Neural cell (in vitro differentiated cells): ENCODE data around the gene TULP3. TPM values are rescaled to one million over a fixed set of nuclear protein-coding genes. Genes with fewer than 3 reads are reported as not detected.

Experiments
- H2AFZ ChIP-seq: fragments of 200-600, 300-800 bp; sonication (generic), shearing (Covaris generic); 2 replicates; pipeline ENCODE4 v1.6.0; 2014; ENCODE audit warnings: low read depth, mild to moderate bottlenecking, antibody characterized with exemption, low read length, moderate library complexity
- H3F3A ChIP-seq: fragments of 200-600 bp; shearing (Covaris generic); 2 replicates; pipeline ENCODE4 v1.6.1; 2016; ENCODE audit warnings: mild to moderate bottlenecking, moderate library complexity, mixed read lengths, antibody characterized with exemption, low read length; ENCODE audit not compliant: insufficient read depth, poor library complexity, severe bottlenecking
- H3K27ac ChIP-seq: fragments of 200-600, 300-800 bp; sonication (generic), shearing (Covaris generic); 2 replicates; pipeline ENCODE4 v1.5.1; 2014; ENCODE audit warnings: mild to moderate bottlenecking, low read length, moderate library complexity
- H3K27me3 ChIP-seq: fragments of 300-800, 200-600 bp; sonication (generic), shearing (Covaris generic); 2 replicates; pipeline ENCODE4 v1.6.0; 2014; ENCODE audit warnings: mild to moderate bottlenecking, low read depth, low read length, moderate library complexity; ENCODE audit not compliant: insufficient read depth
- H3K36me3 ChIP-seq: fragments of 300-800, 200-600 bp; sonication (generic), shearing (Covaris generic); 2 replicates; pipeline ENCODE4 v1.5.1; 2014; ENCODE audit warnings: mild to moderate bottlenecking, antibody characterized with exemption, low read length, moderate library complexity; ENCODE audit not compliant: insufficient read depth
- H3K4me2 ChIP-seq: fragments of 300-800, 200-600 bp; sonication (generic), shearing (Covaris generic); 2 replicates; pipeline ENCODE4 v1.6.0; 2014; ENCODE audit warnings: mild to moderate bottlenecking, low read length
- H3K4me3 ChIP-seq: fragments of 300-800, 200-600 bp; sonication (generic), shearing (Covaris generic); 2 replicates; pipeline ENCODE4 v1.5.1; 2014; ENCODE audit warnings: mild to moderate bottlenecking, low read length, moderate library complexity
- H3K79me2 ChIP-seq: fragments of 200-600 bp; shearing (Covaris generic); replicated peaks from 2 replicates; pipeline ENCODE4 v1.6.0; 2014; ENCODE audit warnings: mild to moderate bottlenecking, low read length, moderate library complexity; ENCODE audit not compliant: insufficient read depth
- H3K9ac ChIP-seq: fragments of 300-800, 200-600 bp; sonication (generic), shearing (Covaris generic); 2 replicates; pipeline ENCODE4 v1.6.1; 2016; ENCODE audit warnings: mild to moderate bottlenecking, low read length, mixed read lengths
- H3K9me2 ChIP-seq: fragments of 200-600 bp; shearing (Covaris generic); 2 replicates; pipeline ENCODE4 v1.6.1; 2016; ENCODE audit warnings: mild to moderate bottlenecking, low read length, mixed read lengths; ENCODE audit not compliant: insufficient read depth
- H3K9me3 ChIP-seq: fragments of 200-600, 300-800 bp; sonication (generic), shearing (Covaris generic); 2 replicates; pipeline ENCODE4 v1.6.1; 2016; ENCODE audit warnings: mild to moderate bottlenecking, mixed run types, low read length, moderate library complexity, mixed read lengths
- H4K20me1 ChIP-seq: fragments of 200-600 bp; shearing (Covaris generic); 2 replicates; pipeline ENCODE4 v1.6.1; 2016; ENCODE audit warnings: mild to moderate bottlenecking, mixed run types; ENCODE audit not compliant: insufficient read depth
- CTCF ChIP-seq: fragments of 450-650 bp; IDR thresholded peaks from 2 replicates; pipeline ENCODE4 v1.5.1; 2014; ENCODE audit warnings: antibody characterized with exemption, mild to moderate bottlenecking, moderate library complexity; ENCODE audit not compliant: poor library complexity, severe bottlenecking
- EP300 ChIP-seq: fragments of 450-650 bp; conservative IDR thresholded peaks from 2 replicates; pipeline ENCODE4 v1.6.1; 2014; ENCODE audit warnings: antibody characterized with exemption, mild to moderate bottlenecking, moderate library complexity; ENCODE audit not compliant: poor library complexity, severe bottlenecking
- EZH2 ChIP-seq: fragments of 200-600, 300-800 bp; shearing (Covaris generic), sonication (generic); IDR thresholded peaks from 2 replicates; pipeline ENCODE4 v1.6.1; 2014; ENCODE audit warnings: antibody characterized with exemption, low read length, borderline replicate concordance, mild to moderate bottlenecking; ENCODE audit not compliant: insufficient read depth, poor library complexity, severe bottlenecking
- MXI1 ChIP-seq: fragments of 450-650 bp; conservative IDR thresholded peaks from 2 replicates; pipeline ENCODE4 v1.6.1; 2014; ENCODE audit warnings: antibody characterized with exemption, mild to moderate bottlenecking; ENCODE audit not compliant: poor library complexity, severe bottlenecking
- POLR2AphosphoS5 ChIP-seq: IDR thresholded peaks from 2 replicates; pipeline ENCODE4 v1.6.1; 2012
- RAD21 ChIP-seq: fragments of 450-650 bp; conservative IDR thresholded peaks from 2 replicates; pipeline ENCODE4 v1.6.1; 2014; ENCODE audit warnings: antibody characterized with exemption, mild to moderate bottlenecking, moderate library complexity
- REST ChIP-seq: IDR thresholded peaks from 2 replicates; pipeline ENCODE4 v1.6.1; 2012; ENCODE audit warnings: borderline replicate concordance
- TAF1 ChIP-seq: IDR thresholded peaks from 2 replicates; pipeline ENCODE4 v1.6.1; 2012; ENCODE audit warnings: low read depth
- polyA plus RNA-seq: library from polyadenylated mRNA; depleted of rRNA; stranded (reverse); fragments of >200 nt; gene quantifications from 2 replicates; pipeline ENCODE4 v1.2.3, GENCODE V29; 2014

The TULP3 gene
- polyA plus RNA-seq, 1 donor from 2014 or later, result 9.3 TPM

GRCh38 chr12:2877953-2878732 is 12.5 kb upstream of the TULP3 start:
- H2AFZ ChIP-seq, result peak overlapping the region; percentile 81
- H4K20me1 ChIP-seq, result no peaks in the 10 kb centered on the region

GRCh38 chr12:2879853-2880252 is 10.8 kb upstream of the TULP3 start:
- Histone ChIP-seq H3K9ac (no peak overlapping the region), H3K27me3 (no peaks in the 10 kb centered on the region), H3K9me2 (no peaks in the 10 kb centered on the region), H3K4me3 (no peak overlapping the region), H3K79me2 (peaks cover 32% of the 10 kb centered on the region), H3K9me3 (no peaks in the 10 kb centered on the region), H3K27ac (no peak overlapping the region), H3K36me3 (no peaks in the 10 kb centered on the region), H2AFZ (no peak overlapping the region), H3F3A (no peaks in the 10 kb centered on the region), H4K20me1 (no peaks in the 10 kb centered on the region), H3K4me2 (no peak overlapping the region)
- TF ChIP-seq EZH2, result no peak
- no peak for TF ChIP-seq CTCF
- no peak for TF ChIP-seq REST
- no peak for TF ChIP-seq EP300
- no peak for TF ChIP-seq POLR2AphosphoS5

More at GRCh38 chr12:2877953-2878732, 12.5 kb upstream of the TULP3 start:
- H3K79me2 ChIP-seq, result peaks cover 32% of the 10 kb centered on the region
- no peaks in the 10 kb centered on the region for H3K9me2 ChIP-seq
- peak overlapping the region; percentile 74 for H3K4me2 ChIP-seq
- peak overlapping the region; percentile 86 for H3K4me3 ChIP-seq
- no peak for TF ChIP-seq RAD21
- TF ChIP-seq EP300, result no peak
- TF ChIP-seq CTCF, result no peak
- no peak for TF ChIP-seq REST
- TF ChIP-seq MXI1, result no peak
- TF ChIP-seq EZH2, result no peak
- no peak for TF ChIP-seq POLR2AphosphoS5
- TF ChIP-seq TAF1, result no peak
- no peaks in the 10 kb centered on the region for H3K36me3 ChIP-seq
- no peaks in the 10 kb centered on the region for H3K27me3 ChIP-seq
- H3K9me3 ChIP-seq, result no peaks in the 10 kb centered on the region
- H3F3A ChIP-seq, result no peaks in the 10 kb centered on the region
- H3K27ac ChIP-seq, result peak overlapping the region; percentile 80
- H3K9ac ChIP-seq, result peak overlapping the region; percentile 85
